HG03460 (cell line): ENCODE measurements around the gene C19orf33.

Experiments used
- ATAC-seq: cut with Tn5 transposase; IDR thresholded peaks from one replicate; pipeline ENCODE4 v1.9.1; 2021; ENCODE audit not compliant: unreplicated experiment

The C19orf33 gene

GRCh38 chr19:38308006-38308766 lies 4.1 kb downstream of the C19orf33 start:
- no peak for ATAC-seq

GRCh38 chr19:38308926-38309614 lies 5.0 kb downstream of the C19orf33 start:
- no peak for ATAC-seq

GRCh38 chr19:38309615-38310278 lies 5.7 kb downstream of the C19orf33 start:
- no peak for ATAC-seq

- ATAC-seq: no peak
These were observed 6.2 kb downstream of the C19orf33 start for GRCh38 chr19:38310279-38310670.

GRCh38 chr19:38310986-38311385 lies 6.9 kb downstream of the C19orf33 start:
- ATAC-seq: no peak

- ATAC-seq: peak; percentile 91
These were observed 11.8 kb downstream of the C19orf33 start, which contains the start of gene YIF1B for GRCh38 chr19:38315657-38316476. TSS of gene YIF1B (minus strand) at chr19:38315947. CDS start at chr19:38315917, 30 bp downstream.

- ATAC-seq: no peak
These were observed 12.5 kb downstream of the C19orf33 start for GRCh38 chr19:38316477-38317067.

- ATAC-seq: no peak
These were observed 13.1 kb downstream of the C19orf33 start for GRCh38 chr19:38317104-38317612.

- no peak for ATAC-seq
These were observed 14.6 kb downstream of the C19orf33 start for GRCh38 chr19:38318660-38319059.

- no peak for ATAC-seq
These were observed 15.6 kb downstream of the C19orf33 start, which contains the start of gene KCNK6 for GRCh38 chr19:38319421-38320258. TSS of gene KCNK6 (plus strand) at chr19:38319845. CDS start at chr19:38319951, 106 bp downstream.

GRCh38 chr19:38320969-38321339 lies 16.9 kb downstream of the C19orf33 start:
- no peak for ATAC-seq

GRCh38 chr19:38321646-38322196 lies 17.7 kb downstream of the C19orf33 start:
- no peak for ATAC-seq

- no peak for ATAC-seq
These were observed 19.2 kb downstream of the C19orf33 start for GRCh38 chr19:38323291-38323690.

GRCh38 chr19:38324431-38324830 lies 20.4 kb downstream of the C19orf33 start:
- ATAC-seq: no peak

- ATAC-seq: no peak
These were observed 22.5 kb downstream of the C19orf33 start for GRCh38 chr19:38326591-38326990.

- no peak for ATAC-seq
These were observed 25.6 kb downstream of the C19orf33 start for GRCh38 chr19:38329651-38330050.

GRCh38 chr19:38331728-38332127 lies 27.7 kb downstream of the C19orf33 start:
- no peak for ATAC-seq

GRCh38 chr19:38333245-38333644 lies 29.2 kb downstream of the C19orf33 start:
- ATAC-seq: no peak
